Spleen (tissue), 7 donors: ENCODE measurements around the gene CNKSR3.

Experiments used
- POLR2AphosphoS5 ChIP-seq, 3 donors: sonication (generic); formaldehyde crosslinking; IDR thresholded peaks; one replicate each; pipeline ENCODE4 v1.5.1; 2017; ENCODE audit warnings: antibody characterized with exemption in 3 of 3
- TF ChIP-seq, protein P1 (sequence below), 11 experiments: fragments of 200-600 bp in 7 of 11; fragments of 450-650 bp in 4 of 11; sonication (generic) in 4 of 11; IDR thresholded peaks in 8 of 11; conservative IDR thresholded peaks in 3 of 11; 1 replicate in 7 of 11; 2 replicates in 4 of 11; pipeline versions ENCODE4 v1.4.0 to v1.8.0; 2016 to 2021; ENCODE audit warnings: antibody characterized with exemption in 11 of 11, inconsistent platforms in 4 of 11, mild to moderate bottlenecking in 1 of 11
- donor health status: DM: no; HTN: no; CAD: no; lungs with moderate emphysema.
- donor health status: DM: no; HTN: no; CAD: no.
- donor health status: DM: no; HTN: no; CAD: no.

DNA sequence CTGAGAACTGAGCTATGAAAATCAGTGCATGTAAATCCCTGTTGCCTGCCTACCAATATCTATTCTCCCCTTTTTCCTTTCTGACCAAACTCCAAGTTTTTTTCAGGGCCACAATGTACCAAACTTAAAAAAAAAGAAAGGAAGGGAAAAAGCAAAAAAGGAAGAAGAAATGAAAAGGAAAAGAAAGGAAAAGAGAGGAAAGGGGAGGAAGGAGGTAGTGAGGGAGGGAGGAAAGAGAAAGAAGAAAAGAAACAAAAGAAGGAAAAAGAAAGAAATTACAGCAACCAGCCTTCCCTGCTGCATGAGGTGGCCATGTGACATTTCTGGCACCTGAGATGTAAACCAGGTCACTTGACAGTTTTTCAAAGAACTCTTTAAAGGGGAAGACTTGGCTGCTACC lies 4.4 kb downstream of the CNKSR3 start:
- TF ChIP-seq, protein P1, sequence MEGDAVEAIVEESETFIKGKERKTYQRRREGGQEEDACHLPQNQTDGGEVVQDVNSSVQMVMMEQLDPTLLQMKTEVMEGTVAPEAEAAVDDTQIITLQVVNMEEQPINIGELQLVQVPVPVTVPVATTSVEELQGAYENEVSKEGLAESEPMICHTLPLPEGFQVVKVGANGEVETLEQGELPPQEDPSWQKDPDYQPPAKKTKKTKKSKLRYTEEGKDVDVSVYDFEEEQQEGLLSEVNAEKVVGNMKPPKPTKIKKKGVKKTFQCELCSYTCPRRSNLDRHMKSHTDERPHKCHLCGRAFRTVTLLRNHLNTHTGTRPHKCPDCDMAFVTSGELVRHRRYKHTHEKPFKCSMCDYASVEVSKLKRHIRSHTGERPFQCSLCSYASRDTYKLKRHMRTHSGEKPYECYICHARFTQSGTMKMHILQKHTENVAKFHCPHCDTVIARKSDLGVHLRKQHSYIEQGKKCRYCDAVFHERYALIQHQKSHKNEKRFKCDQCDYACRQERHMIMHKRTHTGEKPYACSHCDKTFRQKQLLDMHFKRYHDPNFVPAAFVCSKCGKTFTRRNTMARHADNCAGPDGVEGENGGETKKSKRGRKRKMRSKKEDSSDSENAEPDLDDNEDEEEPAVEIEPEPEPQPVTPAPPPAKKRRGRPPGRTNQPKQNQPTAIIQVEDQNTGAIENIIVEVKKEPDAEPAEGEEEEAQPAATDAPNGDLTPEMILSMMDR (IDR thresholded peaks at IDR 0.05 in 8 of 11, conservative IDR thresholded peaks at IDR 0.05 in 3 of 11) = no peak
- no peak for TF ChIP-seq POLR2AphosphoS5 (IDR thresholded peaks at IDR 0.05)
